GM21367 (cell line): ENCODE data around the gene ADRA2C.

ENCODE experiments used
- ATAC-seq: cut with Tn5 transposase; IDR thresholded peaks from one replicate; pipeline ENCODE4 v1.9.1; 2021; ENCODE audit not compliant: unreplicated experiment

The ADRA2C gene

GRCh38 chr4:3775005-3775404, 8.8 kb downstream of the ADRA2C start:
- ATAC-seq, result no peak

- no peak for ATAC-seq
These were observed 9.4 kb downstream of the ADRA2C start for GRCh38 chr4:3775576-3775975.

- no peak for ATAC-seq
These were observed 10.2 kb downstream of the ADRA2C start for GRCh38 chr4:3776166-3777032.

GRCh38 chr4:3777033-3777390, 10.8 kb downstream of the ADRA2C start:
- ATAC-seq, result no peak

GRCh38 chr4:3777669-3778068, 11.5 kb downstream of the ADRA2C start:
- ATAC-seq, result no peak

- ATAC-seq, result no peak
These were observed 13.3 kb downstream of the ADRA2C start for GRCh38 chr4:3779509-3779908.

GRCh38 chr4:3780347-3781171, 14.4 kb downstream of the ADRA2C start:
- ATAC-seq, result no peak

- no peak for ATAC-seq
These were observed 15.2 kb downstream of the ADRA2C start for GRCh38 chr4:3781193-3781886.

- ATAC-seq, result no peak
These were observed 16.1 kb downstream of the ADRA2C start for GRCh38 chr4:3781997-3782930.

GRCh38 chr4:3783693-3784306, 17.6 kb downstream of the ADRA2C start:
- ATAC-seq, result no peak

- ATAC-seq, result no peak
These were observed 18.5 kb downstream of the ADRA2C start for GRCh38 chr4:3784454-3785291.

- no peak for ATAC-seq
These were observed 19.0 kb downstream of the ADRA2C start for GRCh38 chr4:3785292-3785565.

GRCh38 chr4:3786196-3786869, 20.1 kb downstream of the ADRA2C start:
- ATAC-seq, result no peak

GRCh38 chr4:3787489-3788365, 21.5 kb downstream of the ADRA2C start:
- no peak for ATAC-seq

GRCh38 chr4:3788366-3788660, 22.1 kb downstream of the ADRA2C start:
- no peak for ATAC-seq

- ATAC-seq, result no peak
These were observed 23.4 kb downstream of the ADRA2C start for GRCh38 chr4:3789587-3789986.

GRCh38 chr4:3790006-3790561, 23.9 kb downstream of the ADRA2C start:
- ATAC-seq, result no peak

- no peak for ATAC-seq
These were observed 25.1 kb downstream of the ADRA2C start for GRCh38 chr4:3791256-3791655.
